ENCODE measurements around the gene SRPK2. TPM values are rescaled to one million over a fixed set of nuclear protein-coding genes. Genes with fewer than 3 reads are reported as not detected.
"Not testable (repeated sequence)": the region's sequence is repeated elsewhere in the genome, so short reads cannot be mapped to it uniquely, and the experiment has no call there.

The SRPK2 gene
- polyA plus RNA-seq, 6 donors from 2014 or later, result 50.6 to 65.5 (median 56.1) TPM

DNA sequence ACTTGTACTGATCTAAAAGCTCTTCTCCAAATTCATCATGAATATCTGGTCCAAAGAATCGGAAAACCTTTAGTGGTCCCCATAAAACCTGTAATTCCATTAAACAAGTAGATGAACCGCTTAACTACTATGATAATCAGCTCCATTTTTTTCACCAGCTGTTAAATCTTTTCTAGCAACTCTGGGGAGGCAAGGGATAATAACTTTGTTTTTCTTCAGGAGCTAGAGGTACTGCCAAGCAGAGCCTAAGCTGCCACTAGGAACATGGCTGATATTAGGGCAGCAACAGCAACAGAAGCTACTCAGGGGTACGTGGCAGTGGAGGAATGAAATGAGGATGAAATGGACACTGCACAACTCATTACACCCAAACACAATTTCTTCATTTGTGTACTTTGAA is 138.0 kb downstream of the SRPK2 start:
- Mint-ChIP-seq H3K27ac (peak overlapping the region in 2 of 6 donors; percentile 53 to 81), H3K4me1 (peaks cover 28 to 39% (median 30%) of the 10 kb centered on the region in 3 donors), H3K9me3 (no peaks in the 10 kb centered on the region), H3K36me3 (no peaks in the 10 kb centered on the region), H3K27me3 (no peaks in the 10 kb centered on the region), H3K4me3 (peak overlapping the region in 1 of 8 donors; percentile 69)
- DNase-seq (no peak), ATAC-seq (ENCODE audit: low read depth in 2 of 2) (no peak)

- Mint-ChIP-seq H3K9me3 (no peaks in the 10 kb centered on the region), H3K27ac (no peak overlapping the region), H3K36me3 (no peaks in the 10 kb centered on the region), H3K4me3 (no peak overlapping the region), H3K27me3 (no peaks in the 10 kb centered on the region), H3K4me1 (peaks cover 27 to 36% (median 29%) of the 10 kb centered on the region in 3 donors)
- DNase-seq (no peak), ATAC-seq (ENCODE audit: low read depth in 2 of 2) (no peak)
Measured at GRCh38 chr7:105250239-105250638, 138.5 kb downstream of the SRPK2 start.

- no peaks in the 10 kb centered on the region for H3K27me3 Mint-ChIP-seq
- H3K36me3 Mint-ChIP-seq, result no peaks in the 10 kb centered on the region
- H3K4me3 Mint-ChIP-seq, result no peak overlapping the region
- no peaks in the 10 kb centered on the region for H3K9me3 Mint-ChIP-seq
- no peak for ATAC-seq (ENCODE audit: low read depth in 2 of 2)
- DNase-seq, result no peak
- H3K27ac Mint-ChIP-seq, result no peak overlapping the region
- H3K4me1 Mint-ChIP-seq, result peaks cover 25 to 34% (median 29%) of the 10 kb centered on the region in 3 donors
Measured at GRCh38 chr7:105249216-105249615, 139.5 kb downstream of the SRPK2 start.

DNA sequence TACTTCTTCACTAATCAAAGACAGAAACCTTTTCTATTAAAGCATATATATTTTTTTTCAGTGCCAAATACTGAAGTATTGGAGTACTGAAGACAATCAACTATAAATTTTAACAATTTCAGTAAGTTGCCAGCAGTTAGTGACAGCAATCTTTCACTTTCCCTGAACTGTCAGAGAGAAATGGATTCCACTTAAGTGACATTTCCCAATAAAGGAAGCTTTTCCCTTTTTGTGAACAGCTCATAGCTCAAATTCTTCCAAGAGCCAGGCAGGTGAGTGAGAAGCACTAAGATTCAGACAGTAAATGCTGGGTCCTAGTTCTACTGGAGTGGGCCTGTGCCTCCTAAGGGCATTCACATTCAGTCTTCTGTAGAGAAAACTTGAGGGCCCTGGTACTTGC is 142.0 kb downstream of the SRPK2 start:
- H3K4me1 Mint-ChIP-seq, result peaks cover 24 to 37% (median 28%) of the 10 kb centered on the region in 3 donors
- no peaks in the 10 kb centered on the region for H3K36me3 Mint-ChIP-seq
- ATAC-seq (ENCODE audit: low read depth in 2 of 2), result no peak
- no peak for DNase-seq
- no peak overlapping the region for H3K4me3 Mint-ChIP-seq
- no peaks in the 10 kb centered on the region for H3K9me3 Mint-ChIP-seq
- peak overlapping the region in 1 of 6 donors; percentile 26 for H3K27ac Mint-ChIP-seq
- H3K27me3 Mint-ChIP-seq, result no peaks in the 10 kb centered on the region

- ATAC-seq (ENCODE audit: low read depth in 2 of 2) (no peak), DNase-seq (no peak)
- Mint-ChIP-seq H3K27me3 (no peaks in the 10 kb centered on the region), H3K4me3 (no peak overlapping the region), H3K9me3 (no peaks in the 10 kb centered on the region), H3K27ac (no peak overlapping the region), H3K4me1 (peaks cover 25 to 39% (median 32%) of the 10 kb centered on the region in 3 donors), H3K36me3 (no peaks in the 10 kb centered on the region)
Measured at GRCh38 chr7:105246256-105246655, 142.5 kb downstream of the SRPK2 start.

DNA sequence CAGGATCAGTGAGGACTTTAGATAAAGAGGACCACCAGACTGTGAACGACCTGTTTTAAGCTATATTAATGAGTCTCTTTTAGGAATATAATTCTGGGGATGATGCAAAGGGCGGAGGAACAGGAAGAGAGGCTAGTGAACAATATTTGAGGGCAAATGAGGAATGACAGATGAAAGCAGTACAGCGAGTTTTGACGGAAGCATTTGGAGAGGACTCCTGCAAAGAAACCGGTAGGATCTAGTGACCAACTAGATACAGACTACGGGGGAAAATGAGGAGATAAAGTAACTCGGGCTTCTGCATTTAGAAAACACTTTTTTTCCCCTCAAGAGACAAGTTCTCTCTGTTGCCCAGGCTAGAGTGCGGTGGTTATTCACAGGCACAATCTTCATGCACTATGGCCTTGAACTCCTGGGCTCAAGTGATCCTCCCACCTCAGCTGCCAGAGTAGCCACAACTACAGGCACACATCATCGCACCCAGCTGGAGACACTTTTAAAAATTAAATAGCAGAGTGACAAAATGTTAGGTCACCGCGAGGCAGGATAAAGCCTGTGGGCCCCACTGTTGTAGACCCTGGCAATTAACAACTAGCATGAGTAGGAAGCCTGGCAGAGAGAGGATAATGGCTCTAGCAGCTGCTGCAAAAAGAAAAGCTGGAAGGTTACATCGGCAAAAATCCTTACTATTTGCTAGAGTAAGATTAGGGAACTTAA is 143.2 kb downstream of the SRPK2 start:
- Mint-ChIP-seq H3K27me3 (no peaks in the 10 kb centered on the region), H3K4me3 (no peak overlapping the region), H3K27ac (no peak overlapping the region), H3K4me1 (peaks cover 27 to 41% (median 39%) of the 10 kb centered on the region in 3 donors), H3K36me3 (no peaks in the 10 kb centered on the region), H3K9me3 (no peaks in the 10 kb centered on the region)
- DNase-seq (no peak), ATAC-seq (ENCODE audit: low read depth in 2 of 2) (peak; percentile 54 to 64)

- Mint-ChIP-seq H3K36me3 (no peaks in the 10 kb centered on the region), H3K27ac (no peak overlapping the region), H3K4me3 (no peak overlapping the region), H3K27me3 (no peaks in the 10 kb centered on the region), H3K4me1 (peaks cover 35 to 46% (median 41%) of the 10 kb centered on the region in 3 donors), H3K9me3 (no peaks in the 10 kb centered on the region)
- DNase-seq (no peak), ATAC-seq (ENCODE audit: low read depth in 2 of 2) (no peak)
Measured at GRCh38 chr7:105244594-105244993, 144.1 kb downstream of the SRPK2 start.

GRCh38 chr7:105241198-105241597 is 147.5 kb downstream of the SRPK2 start:
- no peaks in the 10 kb centered on the region for H3K36me3 Mint-ChIP-seq
- peak overlapping the region in 1 of 6 donors; percentile 1 for H3K27ac Mint-ChIP-seq
- ATAC-seq (ENCODE audit: low read depth in 2 of 2) (no peak), DNase-seq (no peak)
- H3K9me3 Mint-ChIP-seq, result no peaks in the 10 kb centered on the region
- peaks cover 52 to 57% (median 56%) of the 10 kb centered on the region in 3 donors for H3K4me1 Mint-ChIP-seq
- no peak overlapping the region for H3K4me3 Mint-ChIP-seq
- H3K27me3 Mint-ChIP-seq, result no peaks in the 10 kb centered on the region

- H3K4me1 Mint-ChIP-seq, result peaks cover 56 to 65% (median 61%) of the 10 kb centered on the region in 3 donors
- H3K27ac Mint-ChIP-seq, result peak overlapping the region in 1 of 6 donors; percentile 53
- H3K27me3 Mint-ChIP-seq, result no peaks in the 10 kb centered on the region
- ATAC-seq (ENCODE audit: low read depth in 2 of 2) (no peak), DNase-seq (no peak)
- no peaks in the 10 kb centered on the region for H3K36me3 Mint-ChIP-seq
- no peak overlapping the region for H3K4me3 Mint-ChIP-seq
- no peaks in the 10 kb centered on the region for H3K9me3 Mint-ChIP-seq
Measured at GRCh38 chr7:105238198-105238765, 150.4 kb downstream of the SRPK2 start.

GRCh38 chr7:105234886-105235285 is 153.8 kb downstream of the SRPK2 start:
- H3K27me3 Mint-ChIP-seq, result no peaks in the 10 kb centered on the region
- no peaks in the 10 kb centered on the region for H3K9me3 Mint-ChIP-seq
- peaks cover 37 to 39% (median 37%) of the 10 kb centered on the region in 3 donors for H3K4me1 Mint-ChIP-seq
- no peak overlapping the region for H3K4me3 Mint-ChIP-seq
- ATAC-seq (ENCODE audit: low read depth in 2 of 2) (no peak), DNase-seq (no peak)
- H3K27ac Mint-ChIP-seq, result no peak overlapping the region
- H3K36me3 Mint-ChIP-seq, result peaks cover 0 to 6% of the 10 kb centered on the region in 2 donors

GRCh38 chr7:105232829-105233291 is 155.9 kb downstream of the SRPK2 start:
- not testable (repeated sequence) for H3K36me3 Mint-ChIP-seq; ATAC-seq (ENCODE audit: low read depth in 2 of 2); DNase-seq; H3K9me3 Mint-ChIP-seq; H3K27me3 Mint-ChIP-seq; H3K4me3 Mint-ChIP-seq
- H3K27ac Mint-ChIP-seq, result peak overlapping the region in 1 of 6 donors; percentile 57
- peaks cover 30 to 39% (median 31%) of the 10 kb centered on the region in 3 donors for H3K4me1 Mint-ChIP-seq

GRCh38 chr7:105230486-105230885 is 158.2 kb downstream of the SRPK2 start:
- H3K4me1 Mint-ChIP-seq, result peaks cover 13 to 27% (median 15%) of the 10 kb centered on the region in 3 donors
- no peak overlapping the region for H3K27ac Mint-ChIP-seq
- H3K9me3 Mint-ChIP-seq, result peaks cover 0 to 8% (median 3%) of the 10 kb centered on the region in 7 donors
- peaks cover 0 to 14% of the 10 kb centered on the region in 2 donors for H3K36me3 Mint-ChIP-seq
- DNase-seq (no peak), ATAC-seq (ENCODE audit: low read depth in 2 of 2) (no peak)
- no peak overlapping the region for H3K4me3 Mint-ChIP-seq
- no peaks in the 10 kb centered on the region for H3K27me3 Mint-ChIP-seq

GRCh38 chr7:105229641-105230040 is 159.1 kb downstream of the SRPK2 start:
- Mint-ChIP-seq H3K27ac (peak overlapping the region in 1 of 6 donors; percentile 93), H3K4me3 (peak overlapping the region in 3 of 8 donors; percentile 34 to 47 (median 47)), H3K9me3 (peaks cover 0 to 8% (median 3%) of the 10 kb centered on the region in 7 donors), H3K4me1 (peaks cover 18 to 29% (median 20%) of the 10 kb centered on the region in 3 donors), H3K36me3 (peaks cover 0 to 14% of the 10 kb centered on the region in 2 donors), H3K27me3 (no peaks in the 10 kb centered on the region)
- DNase-seq (no peak), ATAC-seq (ENCODE audit: low read depth in 2 of 2) (no peak)

DNA sequence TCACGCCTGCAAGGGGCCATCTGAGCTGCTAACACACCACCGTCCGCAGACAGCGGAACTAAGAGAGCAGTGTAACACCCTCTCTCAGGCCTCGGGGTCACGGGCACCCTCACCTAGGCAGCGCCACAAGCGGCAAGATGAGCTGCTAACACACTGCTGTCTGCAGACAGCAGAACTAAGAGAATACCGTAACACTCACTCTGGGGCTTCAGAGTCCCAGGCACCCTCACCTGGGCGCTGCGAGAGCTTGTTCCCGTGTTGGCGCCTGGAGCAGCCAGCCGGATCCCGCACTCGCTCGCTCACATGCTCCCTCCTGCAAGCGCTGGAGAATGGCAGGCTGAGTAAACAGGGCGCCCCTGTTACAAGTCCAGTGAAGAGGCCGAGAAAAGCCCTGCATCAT is 160.2 kb downstream of the SRPK2 start:
- Mint-ChIP-seq H3K36me3 (peaks cover 0 to 14% of the 10 kb centered on the region in 2 donors), H3K4me1 (peaks cover 20 to 28% (median 22%) of the 10 kb centered on the region in 3 donors), H3K27ac (peak overlapping the region in 1 of 6 donors; percentile 38), H3K9me3 (peaks cover 0 to 8% (median 3%) of the 10 kb centered on the region in 7 donors), H3K27me3 (no peaks in the 10 kb centered on the region), H3K4me3 (no peak overlapping the region)
- ATAC-seq (ENCODE audit: low read depth in 2 of 2), result no peak
- DNase-seq, result no peak
